Liver (tissue), 3 donors: ENCODE results near the gene CEND1.

Experiments
- CTCF ChIP-seq: fragments of 150-350 bp; IDR thresholded peaks from 2 replicates; pipeline ENCODE4 v1.5.1; 2017; ENCODE audit warnings: improper control_type of control experiment, low read depth, low read length; ENCODE audit not compliant: missing input control
- EGR1 ChIP-seq, 2 donors: IDR thresholded peaks; 2 replicates each; pipeline ENCODE4 v1.6.1; 2016 to 2018; ENCODE audit warnings: antibody characterized with exemption in 2 of 2, low read depth in 2 of 2
- ZBTB33 ChIP-seq: IDR thresholded peaks from 2 replicates; pipeline ENCODE4 v1.6.1; 2016; ENCODE audit warnings: antibody characterized with exemption
- TF ChIP-seq, protein P1 (sequence below): IDR thresholded peaks from 2 replicates; pipeline ENCODE4 v1.6.1; 2016; ENCODE audit warnings: antibody characterized with exemption
- donor health status: healthy.
- donor health status: healthy.

DNA sequence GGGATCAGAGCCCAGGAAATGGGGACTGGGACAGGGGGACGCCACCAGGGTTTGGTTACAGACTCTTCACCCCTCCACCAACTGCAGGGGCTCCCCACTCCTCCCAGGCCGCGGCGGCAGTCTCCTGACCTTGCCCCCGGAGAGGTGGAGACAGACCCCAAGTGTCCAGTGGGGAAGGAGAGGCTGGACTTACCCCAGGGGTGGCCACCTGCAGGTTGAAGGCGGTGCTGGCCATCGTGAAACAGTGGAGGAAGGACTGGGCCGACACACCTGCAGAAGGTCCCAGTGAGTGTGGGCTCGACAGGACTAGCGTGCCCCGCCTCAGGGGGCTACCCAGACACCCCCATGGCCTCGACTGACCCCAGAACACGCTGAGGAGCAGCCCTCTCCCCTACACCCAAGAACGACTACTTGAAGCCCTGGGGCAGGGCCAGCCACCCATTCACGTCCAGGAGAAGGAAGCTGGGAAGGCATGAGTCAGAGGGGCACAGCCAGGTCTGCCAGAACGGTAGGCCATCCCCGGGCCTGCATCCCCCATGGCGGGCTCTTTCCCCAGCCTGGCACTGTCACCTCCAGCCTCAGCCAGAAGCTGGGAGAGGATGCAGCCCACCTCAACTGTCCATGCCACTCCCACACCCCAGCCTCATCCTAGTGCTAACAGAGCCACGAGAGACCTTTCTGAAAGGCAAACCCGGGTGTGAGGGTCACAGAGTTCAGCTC, 14.9 kb downstream of the CEND1 start:
- TF ChIP-seq CTCF (no peak), EGR1 (IDR thresholded peaks at IDR 0.05; ENCODE audit: low read depth in 2 of 2) (no peak), ZBTB33 (no peak)
- TF ChIP-seq, protein P1, sequence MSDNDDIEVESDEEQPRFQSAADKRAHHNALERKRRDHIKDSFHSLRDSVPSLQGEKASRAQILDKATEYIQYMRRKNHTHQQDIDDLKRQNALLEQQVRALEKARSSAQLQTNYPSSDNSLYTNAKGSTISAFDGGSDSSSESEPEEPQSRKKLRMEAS = no peak
